ENCODE measurements around the gene RAB1B. TPM values are rescaled to one million over a fixed set of nuclear protein-coding genes. Genes with fewer than 3 reads are reported as not detected.
"Not testable (repeated sequence)": the region's sequence is repeated elsewhere in the genome, so short reads cannot be mapped to it uniquely, and the experiment has no call there.

RAB1B gene
- total and polyA plus RNA-seq, 4 donors = 40.4 to 83.0 (median 51.3) TPM

- DNase-seq (ENCODE audit: low spot score) = no peak
- no peaks in the 10 kb centered on the region for H3K27me3 ChIP-seq (ENCODE audit: control insufficient read depth in 4 of 4, insufficient read depth in 4 of 4, low read length in 3 of 4)
- peaks cover 0 to 12% (median 5%) of the 10 kb centered on the region in 4 donors for H3K4me1 ChIP-seq (ENCODE audit: control insufficient read depth in 4 of 4, insufficient read depth in 4 of 4, low read length in 3 of 4)
- 66% methylated on average over 3 of the region's 3 CpGs for WGBS
- no peaks in the 10 kb centered on the region for H3K36me3 ChIP-seq (ENCODE audit: control insufficient read depth in 4 of 4, insufficient read depth in 3 of 4, low read depth in 1 of 4, low read length in 3 of 4)
- no peaks in the 10 kb centered on the region for H3K9me3 ChIP-seq (ENCODE audit: control insufficient read depth in 4 of 4, low read length in 3 of 4)
- no peak overlapping the region for H3K27ac ChIP-seq (ENCODE audit: low read depth in 1 of 2, low read length in 2 of 2)
- H3K9ac ChIP-seq (ENCODE audit: low read depth in 1 of 2, low read length in 2 of 2) = no peak overlapping the region
- H3K4me3 ChIP-seq (ENCODE audit: low read depth in 1 of 3, low read length in 3 of 3) = no peak overlapping the region
- TF ChIP-seq, protein P1, sequence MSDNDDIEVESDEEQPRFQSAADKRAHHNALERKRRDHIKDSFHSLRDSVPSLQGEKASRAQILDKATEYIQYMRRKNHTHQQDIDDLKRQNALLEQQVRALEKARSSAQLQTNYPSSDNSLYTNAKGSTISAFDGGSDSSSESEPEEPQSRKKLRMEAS (IDR thresholded peaks at IDR 0.05) = no peak
- no peak for TF ChIP-seq TAF1 (conservative IDR thresholded peaks at IDR 0.05)
These were observed 41.0 kb downstream of the RAB1B start for GRCh38 chr11:66309475-66309874.

- Histone ChIP-seq H3K36me3 (ENCODE audit: control insufficient read depth in 4 of 4, insufficient read depth in 3 of 4, low read depth in 1 of 4, low read length in 3 of 4) (no peaks in the 10 kb centered on the region), H3K9ac (ENCODE audit: low read depth in 1 of 2, low read length in 2 of 2) (no peak overlapping the region), H3K9me3 (ENCODE audit: control insufficient read depth in 4 of 4, low read length in 3 of 4) (no peaks in the 10 kb centered on the region), H3K27me3 (ENCODE audit: control insufficient read depth in 4 of 4, insufficient read depth in 4 of 4, low read length in 3 of 4) (no peaks in the 10 kb centered on the region), H3K4me1 (ENCODE audit: control insufficient read depth in 4 of 4, insufficient read depth in 4 of 4, low read length in 3 of 4) (peaks cover 0 to 12% (median 5%) of the 10 kb centered on the region in 4 donors), H3K27ac (ENCODE audit: low read depth in 1 of 2, low read length in 2 of 2) (no peak overlapping the region), H3K4me3 (ENCODE audit: low read depth in 1 of 3, low read length in 3 of 3) (no peak overlapping the region)
- TF ChIP-seq, protein P2, sequence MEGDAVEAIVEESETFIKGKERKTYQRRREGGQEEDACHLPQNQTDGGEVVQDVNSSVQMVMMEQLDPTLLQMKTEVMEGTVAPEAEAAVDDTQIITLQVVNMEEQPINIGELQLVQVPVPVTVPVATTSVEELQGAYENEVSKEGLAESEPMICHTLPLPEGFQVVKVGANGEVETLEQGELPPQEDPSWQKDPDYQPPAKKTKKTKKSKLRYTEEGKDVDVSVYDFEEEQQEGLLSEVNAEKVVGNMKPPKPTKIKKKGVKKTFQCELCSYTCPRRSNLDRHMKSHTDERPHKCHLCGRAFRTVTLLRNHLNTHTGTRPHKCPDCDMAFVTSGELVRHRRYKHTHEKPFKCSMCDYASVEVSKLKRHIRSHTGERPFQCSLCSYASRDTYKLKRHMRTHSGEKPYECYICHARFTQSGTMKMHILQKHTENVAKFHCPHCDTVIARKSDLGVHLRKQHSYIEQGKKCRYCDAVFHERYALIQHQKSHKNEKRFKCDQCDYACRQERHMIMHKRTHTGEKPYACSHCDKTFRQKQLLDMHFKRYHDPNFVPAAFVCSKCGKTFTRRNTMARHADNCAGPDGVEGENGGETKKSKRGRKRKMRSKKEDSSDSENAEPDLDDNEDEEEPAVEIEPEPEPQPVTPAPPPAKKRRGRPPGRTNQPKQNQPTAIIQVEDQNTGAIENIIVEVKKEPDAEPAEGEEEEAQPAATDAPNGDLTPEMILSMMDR (IDR thresholded peaks at IDR 0.05; ENCODE audit: low read depth, low read length, missing input control) = no peak
- no peak for TF ChIP-seq EGR1 (IDR thresholded peaks at IDR 0.05; ENCODE audit: low read depth in 2 of 2)
- no peak for TF ChIP-seq NR2F2 (IDR thresholded peaks at IDR 0.05)
- TF ChIP-seq TAF1 (conservative IDR thresholded peaks at IDR 0.05) = no peak
- TF ChIP-seq ZBTB33 (IDR thresholded peaks at IDR 0.05) = no peak
- TF ChIP-seq, protein P3, sequence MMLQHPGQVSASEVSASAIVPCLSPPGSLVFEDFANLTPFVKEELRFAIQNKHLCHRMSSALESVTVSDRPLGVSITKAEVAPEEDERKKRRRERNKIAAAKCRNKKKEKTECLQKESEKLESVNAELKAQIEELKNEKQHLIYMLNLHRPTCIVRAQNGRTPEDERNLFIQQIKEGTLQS (IDR thresholded peaks at IDR 0.05) = no peak
- TF ChIP-seq RXRA (IDR thresholded peaks at IDR 0.05) = no peak
- TF ChIP-seq FOXA2 (IDR thresholded peaks at IDR 0.05) = no peak
- no peak for TF ChIP-seq HNF4G (IDR thresholded peaks at IDR 0.05)
- TF ChIP-seq RAD21 (IDR thresholded peaks at IDR 0.05) = no peak
- no peak for TF ChIP-seq SP1 (IDR thresholded peaks at IDR 0.05)
- no peak for TF ChIP-seq YY1 (IDR thresholded peaks at IDR 0.05)
- TF ChIP-seq, protein P1 (IDR thresholded peaks at IDR 0.05) = no peak
- WGBS = 81% methylated on average over 8 of the region's 8 CpGs
- DNase-seq (ENCODE audit: low spot score) = no peak
These were observed 41.9 kb downstream of the RAB1B start for GRCh38 chr11:66310324-66310723.

GRCh38 chr11:66310803-66311440 lies 42.5 kb downstream of the RAB1B start:
- H3K27ac ChIP-seq (ENCODE audit: low read depth in 1 of 2, low read length in 2 of 2); H3K9ac ChIP-seq (ENCODE audit: low read depth in 1 of 2, low read length in 2 of 2); DNase-seq (ENCODE audit: low spot score); H3K36me3 ChIP-seq (ENCODE audit: control insufficient read depth in 4 of 4, insufficient read depth in 3 of 4, low read depth in 1 of 4, low read length in 3 of 4); H3K9me3 ChIP-seq (ENCODE audit: control insufficient read depth in 4 of 4, low read length in 3 of 4); H3K4me3 ChIP-seq (ENCODE audit: low read depth in 1 of 3, low read length in 3 of 3); H3K27me3 ChIP-seq (ENCODE audit: control insufficient read depth in 4 of 4, insufficient read depth in 4 of 4, low read length in 3 of 4): not testable (repeated sequence)
- WGBS = 92% methylated on average over 18 of the region's 18 CpGs
- H3K4me1 ChIP-seq (ENCODE audit: control insufficient read depth in 4 of 4, insufficient read depth in 4 of 4, low read length in 3 of 4) = peaks cover 0 to 12% (median 5%) of the 10 kb centered on the region in 4 donors
